CD8-positive, alpha-beta memory T cell (primary cell): ENCODE measurements around the gene TPO. TPM values are rescaled to one million over a fixed set of nuclear protein-coding genes. Genes with fewer than 3 reads are reported as not detected.

Experiments used
- CTCF ChIA-PET: fragments of 350-600 bp; sonication (Branson Sonifier 250); formaldehyde crosslinking; loops from one replicate; lab custom pipeline; 2021; ENCODE audit warnings: antibody characterized with exemption; lab: Charles Lee
- POLR2A ChIA-PET: fragments of 350-600 bp; sonication (Branson Sonifier 250); formaldehyde crosslinking; loops from one replicate; lab custom pipeline; 2021; ENCODE audit warnings: antibody characterized with exemption; lab: Charles Lee
- DNase-seq, 5 donors: peaks; one replicate each; pipeline versions ENCODE4 v3.0.0 to v3.0.0-alpha.2; 2020 to 2022; ENCODE audit warnings: mixed read lengths in 1 of 5
- H3K27ac ChIP-seq: one replicate; pipeline ENCODE4 v1.7.0; 2013; ENCODE audit warnings: low read depth, mild to moderate bottlenecking, low read length, moderate library complexity
- H3K27me3 ChIP-seq: 2 replicates; pipeline ENCODE4 v1.7.0; 2013; ENCODE audit warnings: low read length, mild to moderate bottlenecking; ENCODE audit not compliant: insufficient read depth, poor library complexity, severe bottlenecking
- H3K36me3 ChIP-seq: 2 replicates; pipeline ENCODE4 v1.7.0; 2013; ENCODE audit warnings: mild to moderate bottlenecking, low read length, moderate library complexity; ENCODE audit not compliant: insufficient read depth
- H3K4me1 ChIP-seq: 2 replicates; pipeline ENCODE4 v1.7.0; 2013; ENCODE audit warnings: mild to moderate bottlenecking, low read length, moderate library complexity; ENCODE audit not compliant: insufficient read depth
- H3K4me3 ChIP-seq: 2 replicates; pipeline ENCODE4 v1.7.0; 2013; ENCODE audit warnings: mild to moderate bottlenecking, low read length
- H3K9me3 ChIP-seq: 2 replicates; pipeline ENCODE4 v1.7.0; 2013; ENCODE audit warnings: mild to moderate bottlenecking, low read length
- H3K27ac Mint-ChIP-seq, 8 donors: one replicate each; pipeline ENCODE4 v1.8.0; 2020 to 2021; ENCODE audit warnings: mixed read lengths in 8 of 8, mild to moderate bottlenecking in 6 of 8, inconsistent platforms in 3 of 8, moderate library complexity in 3 of 8
- H3K27me3 Mint-ChIP-seq, 2 donors: one replicate each; pipeline ENCODE4 v1.8.0; 2020 to 2021; ENCODE audit warnings: mixed read lengths in 2 of 2, mild to moderate bottlenecking in 1 of 2, moderate library complexity in 1 of 2
- H3K36me3 Mint-ChIP-seq, 3 donors: one replicate each; pipeline ENCODE4 v1.8.0; 2020 to 2021; ENCODE audit warnings: mixed read lengths in 3 of 3, inconsistent platforms in 1 of 3, mild to moderate bottlenecking in 1 of 3
- H3K4me1 Mint-ChIP-seq, 3 donors: one replicate each; pipeline ENCODE4 v1.8.0; 2020 to 2021; ENCODE audit warnings: mixed read lengths in 3 of 3, inconsistent platforms in 1 of 3, mild to moderate bottlenecking in 1 of 3
- H3K4me3 Mint-ChIP-seq, 7 donors: one replicate each; pipeline ENCODE4 v1.8.0; 2020 to 2021; ENCODE audit warnings: mixed read lengths in 7 of 7, mild to moderate bottlenecking in 6 of 7, moderate library complexity in 4 of 7, inconsistent platforms in 2 of 7
- H3K9me3 Mint-ChIP-seq, 5 donors: one replicate each; pipeline ENCODE4 v1.8.0; 2020 to 2022; ENCODE audit warnings: mixed read lengths in 5 of 5, mild to moderate bottlenecking in 3 of 5, moderate library complexity in 2 of 5, inconsistent platforms in 1 of 5
- polyA plus RNA-seq: library from polyadenylated mRNA; unstranded; fragments of 300-500 nt; fragmentation: Illumina TruSeq; gene quantifications from one replicate; pipeline ENCODE4 v1.2.3, GENCODE V29; 2021
- total RNA-seq, 2 experiments: library from RNA; stranded (reverse); gene quantifications; one replicate each; pipeline ENCODE4 v1.2.3, GENCODE V29; 2021

TPO gene
- total and polyA plus RNA-seq, 3 experiments from 2014 or later = 1.8 TPM; not detected in 2

- Mint-ChIP-seq H3K27me3 (peaks cover 0 to 5% of the 10 kb centered on the region in 2 donors), H3K36me3 (no peaks in the 10 kb centered on the region), H3K4me1 (peaks cover 6 to 9% (median 7%) of the 10 kb centered on the region in 3 donors), H3K9me3 (peaks cover 0 to 6% (median 2%) of the 10 kb centered on the region in 5 donors), H3K4me3 (no peak overlapping the region), H3K27ac (no peak overlapping the region)
- CTCF ChIA-PET = no interaction called here
- H3K36me3 ChIP-seq = no peaks in the 10 kb centered on the region
- POLR2A ChIA-PET = no interaction called here
- no peak for DNase-seq
- peaks cover under 1% of the 10 kb centered on the region for H3K4me1 ChIP-seq
- no peak overlapping the region for H3K27ac ChIP-seq
- H3K27me3 ChIP-seq = no peaks in the 10 kb centered on the region
- no peaks in the 10 kb centered on the region for H3K9me3 ChIP-seq
- H3K4me3 ChIP-seq = no peak overlapping the region
Measured at GRCh38 chr2:1504311-1504750, 91.1 kb downstream of the TPO start.

GRCh38 chr2:1505031-1505441, 91.8 kb downstream of the TPO start:
- Mint-ChIP-seq H3K4me3 (no peak overlapping the region), H3K9me3 (peaks cover 0 to 7% (median 2%) of the 10 kb centered on the region in 5 donors), H3K4me1 (peaks cover 13 to 16% (median 14%) of the 10 kb centered on the region in 3 donors), H3K36me3 (no peaks in the 10 kb centered on the region), H3K27ac (no peak overlapping the region), H3K27me3 (peaks cover 3 to 9% of the 10 kb centered on the region in 2 donors)
- ChIA-PET POLR2A (no interaction called here), CTCF (no interaction called here)
- Histone ChIP-seq H3K27me3 (no peaks in the 10 kb centered on the region), H3K36me3 (no peaks in the 10 kb centered on the region), H3K4me3 (no peak overlapping the region), H3K27ac (no peak overlapping the region), H3K4me1 (peaks cover 8% of the 10 kb centered on the region), H3K9me3 (no peaks in the 10 kb centered on the region)
- no peak for DNase-seq

GRCh38 chr2:1509271-1510065, 96.2 kb downstream of the TPO start:
- Histone ChIP-seq H3K36me3 (no peaks in the 10 kb centered on the region), H3K4me1 (peaks cover 14% of the 10 kb centered on the region), H3K4me3 (no peak overlapping the region), H3K27ac (no peak overlapping the region), H3K27me3 (no peaks in the 10 kb centered on the region), H3K9me3 (no peaks in the 10 kb centered on the region)
- Mint-ChIP-seq H3K27me3 (peaks cover 3 to 9% of the 10 kb centered on the region in 2 donors), H3K27ac (peak overlapping the region in 7 of 8 donors; percentile 29 to 87 (median 54)), H3K36me3 (no peaks in the 10 kb centered on the region), H3K4me3 (peak overlapping the region in 6 of 7 donors; percentile 18 to 74 (median 56)), H3K4me1 (peaks cover 15 to 25% (median 23%) of the 10 kb centered on the region in 3 donors), H3K9me3 (peaks cover 0 to 7% (median 2%) of the 10 kb centered on the region in 5 donors)
- POLR2A ChIA-PET = no interaction called here
- DNase-seq = peak in 2 of 5 donors; percentile 32 to 42
- CTCF ChIA-PET = no interaction called here

GRCh38 chr2:1510176-1510575, 96.9 kb downstream of the TPO start:
- Mint-ChIP-seq H3K27me3 (peaks cover 3 to 9% of the 10 kb centered on the region in 2 donors), H3K27ac (peak overlapping the region in 1 of 8 donors; percentile 80), H3K36me3 (no peaks in the 10 kb centered on the region), H3K4me1 (peaks cover 15 to 25% (median 23%) of the 10 kb centered on the region in 3 donors), H3K4me3 (peak overlapping the region in 2 of 7 donors; percentile 28 to 67), H3K9me3 (peaks cover 0 to 7% (median 2%) of the 10 kb centered on the region in 5 donors)
- POLR2A ChIA-PET = no interaction called here
- Histone ChIP-seq H3K4me3 (no peak overlapping the region), H3K4me1 (peaks cover 14% of the 10 kb centered on the region), H3K36me3 (no peaks in the 10 kb centered on the region), H3K27ac (no peak overlapping the region), H3K27me3 (no peaks in the 10 kb centered on the region), H3K9me3 (no peaks in the 10 kb centered on the region)
- DNase-seq = no peak
- CTCF ChIA-PET = no interaction called here

- Histone ChIP-seq H3K4me3 (no peak overlapping the region), H3K27me3 (no peaks in the 10 kb centered on the region), H3K4me1 (peaks cover 14% of the 10 kb centered on the region), H3K27ac (no peak overlapping the region), H3K9me3 (no peaks in the 10 kb centered on the region), H3K36me3 (no peaks in the 10 kb centered on the region)
- H3K36me3 Mint-ChIP-seq = no peaks in the 10 kb centered on the region
- DNase-seq = no peak
- H3K4me1 Mint-ChIP-seq = peaks cover 15 to 25% (median 23%) of the 10 kb centered on the region in 3 donors
- no peak overlapping the region for H3K4me3 Mint-ChIP-seq
- no peak overlapping the region for H3K27ac Mint-ChIP-seq
- H3K27me3 Mint-ChIP-seq = peaks cover 3 to 9% of the 10 kb centered on the region in 2 donors
- peaks cover 0 to 7% (median 2%) of the 10 kb centered on the region in 5 donors for H3K9me3 Mint-ChIP-seq
- CTCF ChIA-PET = no interaction called here
- POLR2A ChIA-PET = no interaction called here
Measured at GRCh38 chr2:1511455-1511854, 98.2 kb downstream of the TPO start.

- Histone ChIP-seq H3K4me3 (no peak overlapping the region), H3K9me3 (no peaks in the 10 kb centered on the region), H3K27me3 (no peaks in the 10 kb centered on the region), H3K27ac (no peak overlapping the region), H3K36me3 (no peaks in the 10 kb centered on the region), H3K4me1 (peaks cover 22% of the 10 kb centered on the region)
- Mint-ChIP-seq H3K4me1 (peaks cover 15 to 32% (median 26%) of the 10 kb centered on the region in 3 donors), H3K27me3 (peaks cover 3 to 9% of the 10 kb centered on the region in 2 donors), H3K36me3 (no peaks in the 10 kb centered on the region), H3K27ac (no peak overlapping the region), H3K9me3 (peaks cover 0 to 7% (median 2%) of the 10 kb centered on the region in 5 donors), H3K4me3 (no peak overlapping the region)
- DNase-seq = peak in 1 of 5 donors; percentile 42
- ChIA-PET POLR2A (no interaction called here), CTCF (no interaction called here)
Measured at GRCh38 chr2:1512321-1513289, 99.3 kb downstream of the TPO start.

- H3K9me3 ChIP-seq = no peaks in the 10 kb centered on the region
- no peaks in the 10 kb centered on the region for H3K36me3 Mint-ChIP-seq
- H3K4me1 ChIP-seq = peaks cover 38% of the 10 kb centered on the region
- H3K4me3 ChIP-seq = no peak overlapping the region
- H3K4me3 Mint-ChIP-seq = no peak overlapping the region
- no peak overlapping the region for H3K27ac ChIP-seq
- POLR2A ChIA-PET = no interaction called here
- CTCF ChIA-PET = no interaction called here
- H3K9me3 Mint-ChIP-seq = peaks cover 0 to 3% (median 0%) of the 10 kb centered on the region in 5 donors
- peaks cover 2 to 3% of the 10 kb centered on the region in 2 donors for H3K27me3 Mint-ChIP-seq
- DNase-seq = no peak
- peaks cover 23 to 40% (median 34%) of the 10 kb centered on the region in 3 donors for H3K4me1 Mint-ChIP-seq
- no peak overlapping the region for H3K27ac Mint-ChIP-seq
- H3K36me3 ChIP-seq = no peaks in the 10 kb centered on the region
- no peaks in the 10 kb centered on the region for H3K27me3 ChIP-seq
Measured at GRCh38 chr2:1514391-1515072, 101.3 kb downstream of the TPO start.
